Stomach (tissue), 9 donors: ENCODE data around the gene ENTPD6. TPM values are rescaled to one million over a fixed set of nuclear protein-coding genes. Genes with fewer than 3 reads are reported as not detected.
A peak's percentile ranks its signal among the peaks of the same experiment; 100 is the strongest.

ENCODE experiments used
- DNase-seq, 2 donors: peaks; one replicate each; pipeline versions ENCODE4 v3.0.0 to v3.0.0-alpha.2; 2013 to 2019
- H3K27ac ChIP-seq, 5 donors: fragments of 200-600 bp in 4 of 5; sonication (generic) in 4 of 5; one replicate each; pipeline ENCODE4 v1.5.1; 2013 to 2019; ENCODE audit warnings: mild to moderate bottlenecking in 1 of 5, moderate library complexity in 1 of 5
- H3K27me3 ChIP-seq, 3 donors: fragments of 200-600 bp; sonication (generic); one replicate each; pipeline ENCODE4 v1.5.1; 2017 to 2019; ENCODE audit warnings: mixed run types in 1 of 3
- H3K36me3 ChIP-seq, 4 donors: fragments of 200-600 bp; sonication (generic); 1 replicate in 3 of 4; 2 replicates in 1 of 4; pipeline ENCODE4 v1.5.1; 2016 to 2019
- H3K4me1 ChIP-seq, 4 donors: fragments of 200-600 bp; sonication (generic); one replicate each; pipeline ENCODE4 v1.5.1; 2016 to 2019
- H3K4me3 ChIP-seq, 4 donors: fragments of 200-600 bp; sonication (generic) in 3 of 4; one replicate each; pipeline ENCODE4 v1.5.1; 2016 to 2019; ENCODE audit warnings: mild to moderate bottlenecking in 1 of 4
- H3K9me3 ChIP-seq, 4 donors: fragments of 200-600 bp; sonication (generic); one replicate each; pipeline ENCODE4 v1.5.1; 2016 to 2019
- CTCF ChIP-seq, 7 experiments: fragments of 450-650 bp in 4 of 7; fragments of 200-600 bp in 3 of 7; sonication (generic) in 3 of 7; IDR thresholded peaks; one replicate each; pipeline ENCODE4 v1.5.1; 2016 to 2019; ENCODE audit warnings: antibody characterized with exemption in 7 of 7, control low read depth in 2 of 7, mild to moderate bottlenecking in 1 of 7
- EP300 ChIP-seq: sonication (generic); formaldehyde crosslinking; IDR thresholded peaks from one replicate; pipeline ENCODE4 v1.6.1; 2017; ENCODE audit warnings: antibody characterized with exemption
- POLR2A ChIP-seq, 4 donors: fragments of 450-650 bp; IDR thresholded peaks; one replicate each; pipeline ENCODE4 v1.6.1; 2016; ENCODE audit warnings: antibody characterized with exemption in 4 of 4, control low read depth in 2 of 4, mild to moderate bottlenecking in 1 of 4, moderate library complexity in 1 of 4
- POLR2AphosphoS5 ChIP-seq, 3 donors: sonication (generic); formaldehyde crosslinking; IDR thresholded peaks; one replicate each; pipeline ENCODE4 v1.6.1; 2016; ENCODE audit warnings: antibody characterized with exemption in 3 of 3
- WGBS, 5 donors: extraction: QIAGEN DNeasy Blood & Tissue Kit in 3 of 5; methylation state at CpG; one replicate each; pipeline versions ENCODE4 v1.1.5 to v1.1.7; 2013 to 2018; 5-methylcytosine and 5-hydroxymethylcytosine counted together
- intact Hi-C: fragments of 100-400 bp; cut with DNase I; formaldehyde crosslinking; loops from one replicate; pipeline ENCODE4 v1.15.1; 2023; ENCODE audit warnings: low total_unique reads
- polyA plus RNA-seq, 3 donors: library from polyadenylated mRNA; stranded (reverse); fragments of 200-250 nt; gene quantifications; one replicate each; pipeline ENCODE4 v1.2.3, GENCODE V29; 2013
- total RNA-seq, 5 donors: library from RNA; depleted of rRNA; stranded (reverse); fragments of >200 nt; gene quantifications; one replicate each; pipeline versions ENCODE4 v1.1.0 to v1.2.3, GENCODE V29; 2014 to 2016
- donor health status: healthy with polysubstance abuse.
- donor health status: Bipolar disorder and iron deficiency.
- donor health status: healthy.

The ENTPD6 gene
- total and polyA plus RNA-seq, 8 donors = 38.5 to 110 (median 66.5) TPM

- TF ChIP-seq POLR2AphosphoS5 (IDR thresholded peaks at IDR 0.05) (no peak), POLR2A (IDR thresholded peaks at IDR 0.05) (no peak)
- DNase-seq = no peak
- H3K4me1 ChIP-seq = peaks cover 17 to 53% (median 45%) of the 10 kb centered on the region in 4 donors
- intact Hi-C loops = no loop called here
- no peak overlapping the region for H3K4me3 ChIP-seq
- H3K9me3 ChIP-seq = no peaks in the 10 kb centered on the region
- peaks cover under 1 to 40% (median 26%) of the 10 kb centered on the region in 4 donors for H3K36me3 ChIP-seq
- WGBS, 5 donors = 45 to 75% (median 60%) methylated on average over 13 to 28 of the region's 28 CpGs
- peak overlapping the region; percentile 32 to 66 (median 63) for H3K27ac ChIP-seq
- no peaks in the 10 kb centered on the region for H3K27me3 ChIP-seq
Observed at GRCh38 chr20:25226433-25227316, 31.2 kb downstream of the ENTPD6 start.

DNA sequence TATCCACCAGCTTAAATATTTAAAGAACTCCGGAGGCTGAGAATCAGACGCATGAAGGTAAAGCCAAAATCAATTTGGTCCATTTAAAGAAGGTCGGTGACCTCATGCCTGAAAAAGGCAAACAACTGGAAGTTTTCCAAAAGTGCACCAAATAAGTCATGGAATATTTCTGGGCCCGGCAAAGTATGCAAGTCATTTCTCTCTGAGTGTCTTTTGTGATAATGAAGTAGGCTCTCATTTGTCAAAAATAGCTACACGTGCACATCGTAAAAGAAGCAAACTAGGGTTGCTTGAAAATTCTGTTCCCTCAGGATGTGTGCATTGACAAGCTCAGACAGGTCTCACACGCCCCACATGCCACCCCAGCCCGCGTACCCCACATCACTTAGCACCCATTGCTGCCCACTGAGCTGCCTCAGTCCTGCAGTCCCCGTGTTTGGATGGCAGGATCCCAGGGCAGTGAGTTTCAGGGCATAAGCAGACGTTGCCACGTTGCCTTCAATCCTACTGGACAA, 31.9 kb downstream of the ENTPD6 start:
- DNase-seq = no peak
- H3K27ac ChIP-seq = peak overlapping the region in 4 of 5 donors; percentile 55 to 66 (median 64)
- H3K27me3 ChIP-seq = no peaks in the 10 kb centered on the region
- peaks cover 0 to 33% (median 21%) of the 10 kb centered on the region in 4 donors for H3K36me3 ChIP-seq
- H3K4me3 ChIP-seq = no peak overlapping the region
- intact Hi-C loops = no loop called here
- WGBS, 5 donors = 43 to 58% (median 52%) methylated on average over 12 of the region's 12 CpGs
- TF ChIP-seq POLR2A (IDR thresholded peaks at IDR 0.05) (no peak), POLR2AphosphoS5 (IDR thresholded peaks at IDR 0.05) (peak in 2 of 3 donors; percentile 5 to 7), CTCF (IDR thresholded peaks at IDR 0.05) (no peak), EP300 (no peak)
- peaks cover 17 to 53% (median 45%) of the 10 kb centered on the region in 4 donors for H3K4me1 ChIP-seq
- H3K9me3 ChIP-seq = no peaks in the 10 kb centered on the region

DNA sequence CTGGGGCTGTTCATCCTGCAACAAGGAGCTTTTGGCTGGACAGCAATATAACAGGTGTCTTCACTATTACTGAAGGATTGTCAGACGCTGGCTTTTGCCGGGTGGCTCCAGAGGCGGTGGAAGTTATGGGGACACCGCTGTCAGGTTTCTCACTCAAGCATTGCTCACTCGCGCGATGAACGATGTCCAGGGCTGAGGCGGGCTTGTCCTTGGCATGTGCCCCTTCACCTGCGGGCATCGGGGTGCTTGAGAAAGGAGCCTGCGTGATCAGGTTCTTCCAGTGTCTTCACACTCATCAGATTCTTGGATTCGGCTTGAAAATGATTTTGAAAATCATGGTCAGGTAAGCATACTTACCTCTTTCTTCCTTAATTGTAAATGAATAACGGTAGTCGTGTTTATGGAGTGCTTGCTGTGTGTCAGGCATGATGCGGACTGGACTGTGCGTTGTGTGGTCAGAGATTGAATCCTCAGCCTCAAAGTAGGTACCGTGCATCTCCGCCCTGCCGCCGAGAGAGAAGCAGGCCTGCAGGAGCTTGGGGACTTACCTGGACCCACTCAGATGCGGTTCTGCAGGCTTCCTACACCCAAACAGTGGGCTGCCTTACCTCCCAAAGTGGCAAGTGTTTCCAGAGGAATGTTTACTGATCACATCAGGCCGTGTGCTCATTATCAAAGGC, 34.1 kb downstream of the ENTPD6 start:
- peaks cover 22 to 68% (median 49%) of the 10 kb centered on the region in 4 donors for H3K4me1 ChIP-seq
- DNase-seq = no peak
- WGBS, 5 donors = 69 to 80% (median 70%) methylated on average over 23 of the region's 23 CpGs
- H3K36me3 ChIP-seq = peaks cover 0 to 17% (median 13%) of the 10 kb centered on the region in 4 donors
- TF ChIP-seq CTCF (IDR thresholded peaks at IDR 0.05) (no peak), POLR2A (IDR thresholded peaks at IDR 0.05) (no peak), POLR2AphosphoS5 (IDR thresholded peaks at IDR 0.05) (no peak), EP300 (no peak)
- no peaks in the 10 kb centered on the region for H3K27me3 ChIP-seq
- peak overlapping the region; percentile 42 to 82 (median 63) for H3K27ac ChIP-seq
- no peaks in the 10 kb centered on the region for H3K9me3 ChIP-seq
- no peak overlapping the region for H3K4me3 ChIP-seq
- intact Hi-C loops = no loop called here

DNA sequence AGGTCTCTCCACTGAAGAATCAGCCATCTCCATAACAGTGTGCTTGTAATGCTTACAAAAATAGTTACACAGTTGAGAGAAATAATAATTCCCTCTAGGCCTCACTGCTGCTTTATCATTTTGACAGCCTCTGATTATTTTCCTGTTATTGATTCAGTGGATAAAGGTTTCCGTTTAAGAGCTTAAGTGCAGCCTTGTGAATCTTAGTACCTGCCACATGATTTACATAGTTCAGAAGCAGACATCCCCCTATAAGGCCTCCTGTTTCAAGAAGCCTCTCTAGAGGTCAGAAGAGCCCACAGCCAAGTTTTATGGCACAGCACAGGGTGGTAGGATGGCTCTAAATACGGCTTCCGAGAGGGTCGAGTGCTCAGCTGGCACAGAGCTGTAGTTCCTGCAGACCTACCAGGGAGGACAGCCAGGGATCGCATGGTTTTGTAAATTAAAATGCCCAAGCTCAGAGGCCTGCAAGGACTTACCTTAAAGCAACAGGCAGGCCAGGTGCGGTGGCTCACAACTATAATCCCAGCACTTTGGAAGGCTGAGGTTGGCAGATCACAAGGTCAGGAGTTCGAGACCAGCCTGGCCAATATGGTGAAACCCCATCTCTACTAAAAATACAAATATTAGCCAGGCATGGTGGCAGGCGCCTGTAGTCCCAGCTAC, 34.8 kb downstream of the ENTPD6 start:
- H3K4me3 ChIP-seq = no peak overlapping the region
- no peaks in the 10 kb centered on the region for H3K27me3 ChIP-seq
- H3K36me3 ChIP-seq = peaks cover 0 to 11% (median 8%) of the 10 kb centered on the region in 4 donors
- DNase-seq = peak in 1 of 2 donors; percentile 56
- H3K27ac ChIP-seq = peak overlapping the region; percentile 16 to 82 (median 63)
- no peaks in the 10 kb centered on the region for H3K9me3 ChIP-seq
- intact Hi-C loops = no loop called here
- WGBS, 5 donors = 42 to 58% (median 50%) methylated on average over 5 to 8 of the region's 8 CpGs
- TF ChIP-seq POLR2A (IDR thresholded peaks at IDR 0.05) = no peak
- TF ChIP-seq CTCF (IDR thresholded peaks at IDR 0.05) = no peak
- no peak for TF ChIP-seq POLR2AphosphoS5 (IDR thresholded peaks at IDR 0.05)
- no peak for TF ChIP-seq EP300
- H3K4me1 ChIP-seq = peaks cover 26 to 71% (median 51%) of the 10 kb centered on the region in 4 donors
